ENCODE results near the gene SCYL3. TPM values are rescaled to one million over a fixed set of nuclear protein-coding genes. Genes with fewer than 3 reads are reported as not detected.
"Not testable (repeated sequence)": the region's sequence is repeated elsewhere in the genome, so short reads cannot be mapped to it uniquely, and the experiment has no call there.

Gene SCYL3
- total RNA-seq, 1 donor from 2014 or later, result 8.4 TPM

DNA sequence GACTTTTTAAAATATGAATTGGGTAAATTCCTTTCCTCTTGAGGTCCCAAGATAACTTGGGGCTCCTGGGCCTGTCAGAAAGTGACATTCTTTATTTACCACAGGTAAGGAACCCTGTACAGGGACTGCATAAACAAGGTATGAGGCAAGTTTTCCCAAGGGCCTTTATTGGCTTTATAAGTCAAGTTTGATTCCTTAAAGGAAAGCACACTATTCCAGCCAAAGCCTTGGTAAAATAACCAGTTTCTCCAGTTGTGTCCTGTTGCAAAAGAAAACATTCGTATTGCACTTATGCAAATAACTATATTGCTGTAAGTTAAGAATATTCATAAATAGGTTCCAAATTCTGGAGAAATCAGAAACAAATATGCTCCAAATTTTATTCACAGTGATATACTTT, 77.1 kb downstream of the SCYL3 start:
- no peak for DNase-seq (ENCODE audit: low spot score)

GRCh38 chr1:169814265-169814664, 79.4 kb downstream of the SCYL3 start:
- DNase-seq (ENCODE audit: low spot score), result no peak

GRCh38 chr1:169812131-169812530, 81.6 kb downstream of the SCYL3 start:
- DNase-seq (ENCODE audit: low spot score), result no peak

- not testable (repeated sequence) for DNase-seq (ENCODE audit: low spot score)
These were observed 82.2 kb downstream of the SCYL3 start for GRCh38 chr1:169811418-169812035.

DNA sequence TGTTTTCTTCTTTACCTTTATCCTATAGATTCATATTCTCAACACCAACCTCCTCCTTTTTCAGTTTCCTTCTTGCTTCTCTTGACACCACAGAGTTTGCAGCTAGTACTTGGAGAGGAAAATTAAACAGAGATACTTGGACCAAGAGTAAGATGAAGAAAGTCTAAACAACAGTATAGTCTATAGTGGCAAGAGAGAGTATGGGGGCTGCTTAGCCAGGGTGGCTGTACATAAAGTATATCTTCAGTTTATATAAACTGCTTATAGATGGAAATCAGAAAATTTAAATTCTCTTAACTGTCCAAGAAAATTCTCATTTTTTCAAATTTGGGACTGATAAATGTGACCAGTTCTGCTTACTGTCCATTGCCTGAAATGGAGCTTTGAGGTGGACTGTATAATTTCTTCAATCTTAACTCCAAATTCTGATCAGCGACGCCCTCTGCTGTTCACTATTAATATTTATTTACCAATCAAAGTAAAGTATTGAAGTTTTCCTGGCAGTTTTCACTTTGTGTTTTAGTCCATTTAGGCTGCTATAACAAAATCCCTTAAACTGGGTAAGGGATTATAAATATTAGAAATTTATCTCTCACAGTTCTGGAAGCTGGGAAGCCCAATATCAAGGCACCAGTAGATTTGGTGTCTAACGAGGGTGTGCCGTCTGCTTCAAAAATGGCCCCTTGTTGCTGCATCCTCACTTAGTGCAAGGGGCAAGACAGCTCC, 84.2 kb downstream of the SCYL3 start:
- no peak for DNase-seq (ENCODE audit: low spot score)

GRCh38 chr1:169804941-169805340, 88.8 kb downstream of the SCYL3 start:
- no peak for DNase-seq (ENCODE audit: low spot score)

DNA sequence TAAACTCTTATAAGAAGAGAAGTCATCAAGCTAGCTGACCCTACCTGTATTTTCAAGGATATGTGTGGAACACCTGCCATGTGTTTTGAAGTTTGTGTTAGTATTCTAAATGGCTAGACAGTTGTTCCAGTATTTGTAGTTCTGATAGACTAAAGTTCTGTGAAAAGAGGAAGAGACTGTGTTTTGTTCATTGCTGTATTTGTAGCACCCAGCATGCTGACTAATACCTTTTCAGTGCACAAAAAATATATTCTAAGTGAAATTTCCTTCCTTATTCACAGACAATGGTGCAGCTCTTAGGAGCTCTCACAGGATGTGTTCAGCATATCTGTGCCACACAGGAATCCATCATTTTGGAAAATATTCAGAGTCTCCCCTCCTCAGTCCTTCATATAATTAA, 90.8 kb downstream of the SCYL3 start:
- DNase-seq (ENCODE audit: low spot score), result no peak

Other genes with a start within 250 kb of the SCYL3 start
- gene SELL, start 182.3 kb downstream of the SCYL3 start, total RNA-seq, result 23.0 TPM
- 17.9 TPM for gene SELE, start 159.8 kb downstream of the SCYL3 start, total RNA-seq
- gene METTL18, start 99.0 kb downstream of the SCYL3 start, total RNA-seq, result 4.0 TPM
- 17.5 TPM for gene KIFAP3, start 180.8 kb upstream of the SCYL3 start, total RNA-seq

Data from mesenteric fat pad (tissue), 1 donor.